Right atrium auricular region (tissue), 2 donors: ENCODE results near the gene OOSP1. TPM values are rescaled to one million over a fixed set of nuclear protein-coding genes. Genes with fewer than 3 reads are reported as not detected.
A peak's percentile ranks its signal among the peaks of the same experiment; 100 is the strongest.

ENCODE experiments used
- DNase-seq: peaks from one replicate; pipeline ENCODE4 v3.0.0-alpha.2; 2019; ENCODE audit warnings: low spot score
- H3K27ac ChIP-seq, 2 donors: fragments of 200-600 bp; sonication (generic); 1 replicate in 1 of 2; 2 replicates in 1 of 2; pipeline ENCODE4 v1.5.1; 2016 to 2019
- H3K27me3 ChIP-seq, 2 donors: fragments of 200-600 bp; sonication (generic); one replicate each; pipeline versions ENCODE4 v1.5.1 to v1.6.0; 2017 to 2019
- H3K36me3 ChIP-seq: fragments of 200-600 bp; sonication (generic); one replicate; pipeline ENCODE4 v1.5.1; 2016
- H3K4me1 ChIP-seq, 2 donors: fragments of 200-600 bp; sonication (generic); one replicate each; pipeline versions ENCODE4 v1.5.1 to v1.6.0; 2017 to 2019
- H3K4me3 ChIP-seq, 2 donors: fragments of 200-600 bp; sonication (generic); 1 replicate in 1 of 2; 2 replicates in 1 of 2; pipeline ENCODE4 v1.5.1; 2017 to 2019; ENCODE audit warnings: mild to moderate bottlenecking in 1 of 2, moderate library complexity in 1 of 2
- H3K9me3 ChIP-seq, 2 donors: fragments of 200-600 bp; sonication (generic); one replicate each; pipeline ENCODE4 v1.5.1; 2019
- CTCF ChIP-seq, 2 donors: fragments of 200-600 bp; sonication (generic); IDR thresholded peaks; one replicate each; pipeline ENCODE4 v1.5.1; 2019; ENCODE audit warnings: antibody characterized with exemption in 2 of 2
- total RNA-seq, 2 donors: library from RNA; depleted of rRNA; stranded (reverse); fragments of >200 nt; gene quantifications; one replicate each; pipeline ENCODE4 v1.1.0, GENCODE V29; 2016

Gene OOSP1
- total RNA-seq, 2 donors from 2014 or later = not detected

GRCh38 chr11:59953463-59954218, 15.4 kb downstream of the OOSP1 start:
- H3K27me3 ChIP-seq = no peaks in the 10 kb centered on the region
- no peak for TF ChIP-seq CTCF (IDR thresholded peaks at IDR 0.05)
- no peak overlapping the region for H3K27ac ChIP-seq

GRCh38 chr11:59954219-59954847, 16.1 kb downstream of the OOSP1 start:
- H3K36me3 ChIP-seq = no peaks in the 10 kb centered on the region
- H3K9me3 ChIP-seq = no peaks in the 10 kb centered on the region
- no peak for TF ChIP-seq CTCF (IDR thresholded peaks at IDR 0.05)
- H3K4me1 ChIP-seq = peaks cover 0 to 4% of the 10 kb centered on the region in 2 donors
- no peak overlapping the region for H3K27ac ChIP-seq
- no peak for DNase-seq
- no peaks in the 10 kb centered on the region for H3K27me3 ChIP-seq
- no peak overlapping the region for H3K4me3 ChIP-seq

More at GRCh38 chr11:59953463-59954218, 15.4 kb downstream of the OOSP1 start:
- no peak overlapping the region for H3K4me3 ChIP-seq
- H3K9me3 ChIP-seq = no peaks in the 10 kb centered on the region
- no peak for DNase-seq
- H3K4me1 ChIP-seq = peaks cover 0 to 4% of the 10 kb centered on the region in 2 donors
- no peaks in the 10 kb centered on the region for H3K36me3 ChIP-seq

- Histone ChIP-seq H3K9me3 (no peaks in the 10 kb centered on the region), H3K27ac (no peak overlapping the region), H3K27me3 (no peaks in the 10 kb centered on the region), H3K4me1 (peaks cover 0 to 9% of the 10 kb centered on the region in 2 donors), H3K4me3 (no peak overlapping the region), H3K36me3 (no peaks in the 10 kb centered on the region)
- no peak for TF ChIP-seq CTCF (IDR thresholded peaks at IDR 0.05)
- DNase-seq = no peak
Observed at GRCh38 chr11:59957094-59957493, 18.9 kb downstream of the OOSP1 start.

- TF ChIP-seq CTCF (IDR thresholded peaks at IDR 0.05) = no peak
- no peak for DNase-seq
- no peaks in the 10 kb centered on the region for H3K36me3 ChIP-seq
- H3K27ac ChIP-seq = peak overlapping the region; percentile 9 to 26
- no peaks in the 10 kb centered on the region for H3K9me3 ChIP-seq
- peaks cover 0 to 9% of the 10 kb centered on the region in 2 donors for H3K4me1 ChIP-seq
- no peaks in the 10 kb centered on the region for H3K27me3 ChIP-seq
- no peak overlapping the region for H3K4me3 ChIP-seq
Observed at GRCh38 chr11:59960502-59961381, 22.5 kb downstream of the OOSP1 start.

GRCh38 chr11:59962107-59962482, 23.9 kb downstream of the OOSP1 start:
- no peak overlapping the region for H3K4me3 ChIP-seq
- H3K36me3 ChIP-seq = no peaks in the 10 kb centered on the region
- no peak for TF ChIP-seq CTCF (IDR thresholded peaks at IDR 0.05)
- no peaks in the 10 kb centered on the region for H3K27me3 ChIP-seq
- DNase-seq = no peak
- peaks cover 0 to 9% of the 10 kb centered on the region in 2 donors for H3K4me1 ChIP-seq
- peak overlapping the region in 1 of 2 donors; percentile 18 for H3K27ac ChIP-seq
- no peaks in the 10 kb centered on the region for H3K9me3 ChIP-seq
